ENCODE results near the gene NPLOC4. TPM values are rescaled to one million over a fixed set of nuclear protein-coding genes. Genes with fewer than 3 reads are reported as not detected.

NPLOC4 gene
- total RNA-seq, 2 experiments from 2014 or later = 84.6 to 89.0 TPM

DNA sequence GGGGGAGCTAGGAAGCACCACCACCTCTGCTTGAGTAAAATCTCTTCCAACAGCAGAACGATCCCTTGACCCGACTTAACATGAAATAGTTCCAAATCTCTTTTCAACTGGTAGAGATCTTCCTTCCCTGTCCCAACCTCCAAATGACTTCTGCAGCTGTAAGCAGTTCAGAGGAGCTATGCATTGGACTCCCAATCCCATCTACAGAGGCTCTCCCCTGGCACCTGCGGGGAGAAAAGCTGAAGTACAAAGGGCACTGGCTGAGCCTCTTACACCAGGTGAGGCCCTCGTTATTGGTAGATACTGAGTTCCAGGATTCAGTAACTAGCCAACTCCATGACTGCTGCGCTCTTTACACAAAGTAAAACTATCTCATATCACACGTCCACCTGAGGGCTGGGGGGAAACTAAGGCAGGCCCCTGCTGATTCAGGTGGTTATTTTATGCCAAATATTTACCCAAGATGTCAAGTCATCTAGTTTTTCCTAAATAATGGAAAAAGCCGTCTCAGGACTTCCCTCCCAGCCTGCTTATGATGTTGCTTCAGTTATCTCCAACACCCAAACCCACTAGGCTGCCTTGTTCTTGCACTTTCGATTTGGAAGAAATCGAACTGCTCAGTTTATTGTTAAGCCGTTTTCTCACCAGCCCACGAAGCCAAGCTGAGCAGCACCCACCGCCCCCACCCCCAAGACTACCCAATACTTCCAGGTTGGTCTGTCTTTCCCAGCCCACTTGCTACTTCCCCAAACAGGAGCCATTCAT lies 127.5 kb downstream of the NPLOC4 start:
- peaks cover 3% of the 10 kb centered on the region for H3K27me3 Mint-ChIP-seq
- peaks cover 44% of the 10 kb centered on the region for H3K36me3 Mint-ChIP-seq (ENCODE audit: low read depth)
- DNase-seq = no peak

DNA sequence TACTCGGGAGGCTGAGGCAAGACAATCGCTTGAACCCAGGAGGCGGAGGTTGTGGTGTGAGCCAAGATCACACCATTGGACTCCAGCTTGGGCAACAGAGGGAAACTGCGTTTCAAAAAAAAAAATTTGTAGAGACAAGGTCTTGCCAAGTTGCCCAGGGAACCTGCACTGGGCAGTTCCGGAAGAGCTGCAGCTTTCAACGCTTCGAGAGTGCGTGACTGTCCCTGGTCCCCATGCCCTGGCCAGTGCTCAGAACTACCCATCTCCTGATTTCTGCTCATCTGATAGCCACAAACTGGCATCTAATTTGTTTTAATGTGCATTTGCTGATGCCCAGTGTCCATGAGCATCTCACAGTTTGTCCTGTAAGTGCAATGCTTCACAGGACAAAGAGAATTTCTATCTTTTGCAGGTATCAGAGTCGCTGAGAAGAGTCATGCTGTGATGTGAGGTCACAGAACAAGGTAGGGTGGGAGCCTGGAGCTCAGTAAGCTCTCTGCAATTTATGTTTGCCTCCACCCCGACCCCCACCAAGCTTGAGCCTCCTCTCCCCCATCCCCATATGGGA lies 128.2 kb downstream of the NPLOC4 start:
- Mint-ChIP-seq H3K9me3 (no peaks in the 10 kb centered on the region), H3K4me1 (peaks cover 22% of the 10 kb centered on the region), H3K36me3 (ENCODE audit: low read depth) (peaks cover 44% of the 10 kb centered on the region), H3K27me3 (peaks cover 3% of the 10 kb centered on the region), H3K4me3 (peak overlapping the region; percentile 93), H3K27ac (peak overlapping the region; percentile 86)
- no peak for DNase-seq
- ChIA-PET CTCF (interaction anchor here (0.7 to 1.1 kb wide), 2 partner anchors 13 to 97 kb away, joined by 3 read pairs; no protein-coding TSS in a partner anchor), POLR2A (interaction anchor here (0.5 to 4.2 kb wide), 13 partner anchors 9 to 1254 kb away, joined by 3 to 24 read pairs (median 4); partner anchors contain the start of genes FAAP100 and SLC38A10)

More for the DNA sequence above, 127.5 kb downstream of the NPLOC4 start:
- Mint-ChIP-seq H3K9me3 (no peaks in the 10 kb centered on the region), H3K4me3 (peak overlapping the region; percentile 93), H3K27ac (peak overlapping the region; percentile 86), H3K4me1 (peaks cover 22% of the 10 kb centered on the region)
- ChIA-PET POLR2A (interaction anchor here (0.5 to 4.2 kb wide), 12 partner anchors 9 to 1253 kb away, joined by 3 to 24 read pairs (median 4); partner anchors contain the start of genes FAAP100 and SLC38A10), CTCF (no interaction called here)

Other genes starting within 250 kb of the NPLOC4 start
- gene BAHCC1, start 241.7 kb downstream of the NPLOC4 start, total RNA-seq = under 1 TPM; 0.15 to 0.18 TPM
- gene ACTG1, start 124.3 kb downstream of the NPLOC4 start, total RNA-seq = 1,000 to 10,000 TPM; 3,658 to 3,769 TPM
- gene FSCN2, start 108.7 kb downstream of the NPLOC4 start, total RNA-seq = under 1 TPM; 0.43 to 0.50 TPM
- gene FAAP100, start 84.8 kb downstream of the NPLOC4 start, total RNA-seq = 10 to 100 TPM; 29.0 TPM
- under 1 TPM; 0.38 to 0.43 TPM for gene TSPAN10, start 84 bp upstream of the NPLOC4 start, total RNA-seq
- gene PDE6G, start 19.4 kb upstream of the NPLOC4 start, total RNA-seq = 10 to 100 TPM; 10.0 to 10.9 TPM
- 10 to 100 TPM; 59.3 TPM for gene OXLD1, start 29.5 kb upstream of the NPLOC4 start, total RNA-seq
- gene CCDC137, start 29.6 kb upstream of the NPLOC4 start, total RNA-seq = 10 to 100 TPM; 28.8 to 33.3 TPM
- gene ARL16, start 46.7 kb upstream of the NPLOC4 start, total RNA-seq = 10 to 100 TPM; 17.5 to 17.8 TPM
- 100 to 1,000 TPM; 122 to 130 TPM for gene HGS, start 46.9 kb upstream of the NPLOC4 start, total RNA-seq
- 10 to 100 TPM; 57.2 to 59.6 TPM for gene MRPL12, start 66.3 kb upstream of the NPLOC4 start, total RNA-seq
- gene SLC25A10, start 75.2 kb upstream of the NPLOC4 start, total RNA-seq = 10 to 100 TPM; 18.5 to 22.1 TPM
- not detected for gene GCGR, start 167.0 kb upstream of the NPLOC4 start, total RNA-seq
- 10 to 100 TPM; 37.1 to 38.2 TPM for gene MCRIP1, start 196.2 kb upstream of the NPLOC4 start, total RNA-seq
- gene PPP1R27, start 197.9 kb upstream of the NPLOC4 start, total RNA-seq = not detected
- gene P4HB, start 223.4 kb upstream of the NPLOC4 start, total RNA-seq = 100 to 1,000 TPM; 483 to 496 TPM
- gene ARHGDIA, start 234.2 kb upstream of the NPLOC4 start, total RNA-seq = 100 to 1,000 TPM; 636 to 661 TPM